ENCODE results near the gene PTBP2. TPM values are rescaled to one million over a fixed set of nuclear protein-coding genes. Genes with fewer than 3 reads are reported as not detected.

PTBP2 gene
- total and polyA plus RNA-seq, 8 donors, result 4.1 to 16.1 (median 8.4) TPM

- ATAC-seq (no peak), FAIRE-seq (no peak)
- TF ChIP-seq CTCF (IDR thresholded peaks at IDR 0.05), result no peak
Measured at GRCh38 chr1:96688767-96689166, 32.8 kb upstream of the PTBP2 start.

GRCh38 chr1:96695954-96696353 lies 25.6 kb upstream of the PTBP2 start:
- Histone ChIP-seq H3K9me3 (no peaks in the 10 kb centered on the region), H3K27me3 (no peaks in the 10 kb centered on the region), H3K4me3 (no peak overlapping the region), H3K36me3 (no peaks in the 10 kb centered on the region), H3K4me1 (no peaks in the 10 kb centered on the region), H3K27ac (no peak overlapping the region)
- TF ChIP-seq CTCF (IDR thresholded peaks at IDR 0.05), result no peak
- ATAC-seq (no peak), FAIRE-seq (no peak), DNase-seq (no peak)
- 63 to 80% methylated on average over 3 of the region's 3 CpGs for WGBS, 2 donors
- intact Hi-C loops (cut with DNase I), result no loop called here

More at GRCh38 chr1:96688767-96689166, 32.8 kb upstream of the PTBP2 start:
- Histone ChIP-seq H3K36me3 (no peaks in the 10 kb centered on the region), H3K9me3 (no peaks in the 10 kb centered on the region), H3K4me1 (no peaks in the 10 kb centered on the region), H3K4me3 (no peak overlapping the region), H3K27ac (no peak overlapping the region), H3K27me3 (no peaks in the 10 kb centered on the region)
- no peak for DNase-seq
- 36 to 44% methylated on average over 1 of the region's 1 CpG for WGBS, 2 donors
- intact Hi-C loops (cut with DNase I), result no loop called here

GRCh38 chr1:96698342-96698983 lies 23.1 kb upstream of the PTBP2 start:
- no peak for TF ChIP-seq CTCF (IDR thresholded peaks at IDR 0.05)

GRCh38 chr1:96703186-96703585 lies 18.4 kb upstream of the PTBP2 start:
- no peak for TF ChIP-seq CTCF (IDR thresholded peaks at IDR 0.05)
- 75 to 77% methylated on average over 1 of the region's 1 CpG for WGBS, 2 donors
- FAIRE-seq (no peak), DNase-seq (no peak), ATAC-seq (no peak)
- no peak overlapping the region for H3K4me3 ChIP-seq
- H3K36me3 ChIP-seq, result no peaks in the 10 kb centered on the region
- H3K27me3 ChIP-seq, result no peaks in the 10 kb centered on the region
- no peak overlapping the region for H3K27ac ChIP-seq
- intact Hi-C loops (cut with DNase I), result no loop called here
- H3K9me3 ChIP-seq, result no peaks in the 10 kb centered on the region
- no peaks in the 10 kb centered on the region for H3K4me1 ChIP-seq

More at GRCh38 chr1:96698342-96698983, 23.1 kb upstream of the PTBP2 start:
- DNase-seq, result no peak
- no peak for ATAC-seq
- Histone ChIP-seq H3K36me3 (no peaks in the 10 kb centered on the region), H3K9me3 (no peaks in the 10 kb centered on the region), H3K4me1 (no peaks in the 10 kb centered on the region), H3K27ac (no peak overlapping the region), H3K4me3 (no peak overlapping the region), H3K27me3 (no peaks in the 10 kb centered on the region)
- intact Hi-C loops (cut with DNase I), result no loop called here
- no peak for FAIRE-seq
- 55 to 58% methylated on average over 5 of the region's 5 CpGs for WGBS, 2 donors

GRCh38 chr1:96707023-96707422 lies 14.6 kb upstream of the PTBP2 start:
- ATAC-seq (no peak), FAIRE-seq (peak; percentile 60), DNase-seq (no peak)
- Histone ChIP-seq H3K9me3 (no peaks in the 10 kb centered on the region), H3K27ac (no peak overlapping the region), H3K4me3 (no peak overlapping the region), H3K36me3 (no peaks in the 10 kb centered on the region), H3K4me1 (no peaks in the 10 kb centered on the region), H3K27me3 (no peaks in the 10 kb centered on the region)
- TF ChIP-seq CTCF (IDR thresholded peaks at IDR 0.05), result no peak
- intact Hi-C loops (cut with DNase I), result no loop called here
- 67 to 79% methylated on average over 3 of the region's 3 CpGs for WGBS, 2 donors

Data from pancreas (tissue), 10 donors.